ENCODE measurements around the gene OSBPL7.
A peak's percentile ranks its signal among the peaks of the same experiment; 100 is the strongest.

Gene OSBPL7

DNA sequence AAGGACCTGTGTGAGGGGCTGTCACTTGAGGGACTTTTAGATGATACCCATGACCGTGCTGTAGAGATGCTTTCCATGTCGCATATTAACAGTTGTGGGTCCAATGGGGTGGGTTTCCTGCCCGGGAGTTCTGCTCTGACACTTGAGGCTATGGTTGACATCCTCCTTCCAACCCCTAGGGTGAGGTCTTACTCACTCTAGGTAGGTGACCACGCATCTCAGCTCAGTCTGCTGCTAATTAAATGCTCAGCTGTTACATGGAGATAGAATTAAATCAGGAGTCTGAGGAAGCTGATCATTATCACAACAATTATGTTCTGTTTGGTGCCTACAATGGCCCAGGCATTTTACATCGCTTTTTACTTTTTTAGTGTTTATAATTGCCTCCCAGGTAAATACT, 40.2 kb downstream of the OSBPL7 start (continued):
- no peak for TF ChIP-seq ZNF777 (tag by site-specific recombination; IDR thresholded peaks at IDR 0.05; ENCODE audit: borderline replicate concordance)
- no peak for TF ChIP-seq ZNF704 (tag by site-specific recombination; IDR thresholded peaks at IDR 0.05)
- TF ChIP-seq ZNF214 (tag by site-specific recombination; IDR thresholded peaks at IDR 0.05; ENCODE audit: borderline replicate concordance): no peak
- no peak for TF ChIP-seq ZNF560 (tag by site-specific recombination; IDR thresholded peaks at IDR 0.05; ENCODE audit: borderline replicate concordance)

- ChIA-PET POLR2A (interaction anchor here (0.6 kb wide), 1 partner anchor 23 kb away, joined by 3 read pairs; no protein-coding TSS in a partner anchor), CTCF (interaction anchor here (1.0 to 1.7 kb wide), 5 partner anchors 12 to 71 kb away, joined by 3 to 6 read pairs (median 5); no protein-coding TSS in a partner anchor)
- Histone ChIP-seq H3K4me3 (ENCODE audit: low read depth, low read length) (no peak overlapping the region), H3K4me1 (ENCODE audit: control insufficient read depth, insufficient read depth, low read length) (no peaks in the 10 kb centered on the region), H3K36me3 (ENCODE audit: control insufficient read depth in 2 of 2, insufficient read depth in 1 of 2, low read length in 2 of 2) (no peaks in the 10 kb centered on the region), H3K27ac (ENCODE audit: extremely low read depth, low read depth, low read length) (no peak overlapping the region), H3K9me3 (ENCODE audit: control insufficient read depth, insufficient read depth, low read depth, low read length) (no peaks in the 10 kb centered on the region)
- no peak for TF ChIP-seq ZNF223 (tag by site-specific recombination; IDR thresholded peaks at IDR 0.05)
- TF ChIP-seq YY2 (tag by site-specific recombination; IDR thresholded peaks at IDR 0.05): no peak
- no peak for TF ChIP-seq ZNF280D (tag by site-specific recombination; IDR thresholded peaks at IDR 0.05)
These were observed 43.4 kb downstream of the OSBPL7 start for GRCh38 chr17:47778184-47778635.

GRCh38 chr17:47776330-47777197, 45.0 kb downstream of the OSBPL7 start:
- ChIA-PET POLR2A (no interaction called here), CTCF (interaction anchor here (0.7 to 1.3 kb wide), 11 partner anchors 10 to 111 kb away, joined by 3 to 5 read pairs (median 3); no protein-coding TSS in a partner anchor)
- H3K9me3 ChIP-seq (ENCODE audit: control insufficient read depth, insufficient read depth, low read depth, low read length): no peaks in the 10 kb centered on the region
- H3K4me3 ChIP-seq (ENCODE audit: low read depth, low read length): no peak overlapping the region
- H3K36me3 ChIP-seq (ENCODE audit: control insufficient read depth in 2 of 2, insufficient read depth in 1 of 2, low read length in 2 of 2): no peaks in the 10 kb centered on the region
- H3K27ac ChIP-seq (ENCODE audit: extremely low read depth, low read depth, low read length): no peak overlapping the region
- H3K4me1 ChIP-seq (ENCODE audit: control insufficient read depth, insufficient read depth, low read length): no peaks in the 10 kb centered on the region
- no peak for TF ChIP-seq ZNF76 (tag by site-specific recombination; IDR thresholded peaks at IDR 0.05; ENCODE audit: borderline replicate concordance, low read depth)
- peak; percentile 67 for TF ChIP-seq ZNF513 (tag by site-specific recombination; IDR thresholded peaks at IDR 0.05)
- TF ChIP-seq, protein P1, sequence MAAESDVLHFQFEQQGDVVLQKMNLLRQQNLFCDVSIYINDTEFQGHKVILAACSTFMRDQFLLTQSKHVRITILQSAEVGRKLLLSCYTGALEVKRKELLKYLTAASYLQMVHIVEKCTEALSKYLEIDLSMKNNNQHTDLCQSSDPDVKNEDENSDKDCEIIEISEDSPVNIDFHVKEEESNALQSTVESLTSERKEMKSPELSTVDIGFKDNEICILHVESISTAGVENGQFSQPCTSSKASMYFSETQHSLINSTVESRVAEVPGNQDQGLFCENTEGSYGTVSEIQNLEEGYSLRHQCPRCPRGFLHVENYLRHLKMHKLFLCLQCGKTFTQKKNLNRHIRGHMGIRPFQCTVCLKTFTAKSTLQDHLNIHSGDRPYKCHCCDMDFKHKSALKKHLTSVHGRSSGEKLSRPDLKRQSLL (tag by site-specific recombination; IDR thresholded peaks at IDR 0.05): no peak
- TF ChIP-seq, protein P2, sequence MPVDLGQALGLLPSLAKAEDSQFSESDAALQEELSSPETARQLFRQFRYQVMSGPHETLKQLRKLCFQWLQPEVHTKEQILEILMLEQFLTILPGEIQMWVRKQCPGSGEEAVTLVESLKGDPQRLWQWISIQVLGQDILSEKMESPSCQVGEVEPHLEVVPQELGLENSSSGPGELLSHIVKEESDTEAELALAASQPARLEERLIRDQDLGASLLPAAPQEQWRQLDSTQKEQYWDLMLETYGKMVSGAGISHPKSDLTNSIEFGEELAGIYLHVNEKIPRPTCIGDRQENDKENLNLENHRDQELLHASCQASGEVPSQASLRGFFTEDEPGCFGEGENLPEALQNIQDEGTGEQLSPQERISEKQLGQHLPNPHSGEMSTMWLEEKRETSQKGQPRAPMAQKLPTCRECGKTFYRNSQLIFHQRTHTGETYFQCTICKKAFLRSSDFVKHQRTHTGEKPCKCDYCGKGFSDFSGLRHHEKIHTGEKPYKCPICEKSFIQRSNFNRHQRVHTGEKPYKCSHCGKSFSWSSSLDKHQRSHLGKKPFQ (tag by site-specific recombination; IDR thresholded peaks at IDR 0.05): peak; percentile 83
- no peak for TF ChIP-seq SALL2 (tag by site-specific recombination; IDR thresholded peaks at IDR 0.05; ENCODE audit: borderline replicate concordance)
- TF ChIP-seq YY2 (tag by site-specific recombination; IDR thresholded peaks at IDR 0.05): no peak
- TF ChIP-seq ZNF37A (tag by site-specific recombination; IDR thresholded peaks at IDR 0.05): no peak
- no peak for TF ChIP-seq ZNF174 (tag by site-specific recombination; IDR thresholded peaks at IDR 0.05)
- TF ChIP-seq, protein P3, sequence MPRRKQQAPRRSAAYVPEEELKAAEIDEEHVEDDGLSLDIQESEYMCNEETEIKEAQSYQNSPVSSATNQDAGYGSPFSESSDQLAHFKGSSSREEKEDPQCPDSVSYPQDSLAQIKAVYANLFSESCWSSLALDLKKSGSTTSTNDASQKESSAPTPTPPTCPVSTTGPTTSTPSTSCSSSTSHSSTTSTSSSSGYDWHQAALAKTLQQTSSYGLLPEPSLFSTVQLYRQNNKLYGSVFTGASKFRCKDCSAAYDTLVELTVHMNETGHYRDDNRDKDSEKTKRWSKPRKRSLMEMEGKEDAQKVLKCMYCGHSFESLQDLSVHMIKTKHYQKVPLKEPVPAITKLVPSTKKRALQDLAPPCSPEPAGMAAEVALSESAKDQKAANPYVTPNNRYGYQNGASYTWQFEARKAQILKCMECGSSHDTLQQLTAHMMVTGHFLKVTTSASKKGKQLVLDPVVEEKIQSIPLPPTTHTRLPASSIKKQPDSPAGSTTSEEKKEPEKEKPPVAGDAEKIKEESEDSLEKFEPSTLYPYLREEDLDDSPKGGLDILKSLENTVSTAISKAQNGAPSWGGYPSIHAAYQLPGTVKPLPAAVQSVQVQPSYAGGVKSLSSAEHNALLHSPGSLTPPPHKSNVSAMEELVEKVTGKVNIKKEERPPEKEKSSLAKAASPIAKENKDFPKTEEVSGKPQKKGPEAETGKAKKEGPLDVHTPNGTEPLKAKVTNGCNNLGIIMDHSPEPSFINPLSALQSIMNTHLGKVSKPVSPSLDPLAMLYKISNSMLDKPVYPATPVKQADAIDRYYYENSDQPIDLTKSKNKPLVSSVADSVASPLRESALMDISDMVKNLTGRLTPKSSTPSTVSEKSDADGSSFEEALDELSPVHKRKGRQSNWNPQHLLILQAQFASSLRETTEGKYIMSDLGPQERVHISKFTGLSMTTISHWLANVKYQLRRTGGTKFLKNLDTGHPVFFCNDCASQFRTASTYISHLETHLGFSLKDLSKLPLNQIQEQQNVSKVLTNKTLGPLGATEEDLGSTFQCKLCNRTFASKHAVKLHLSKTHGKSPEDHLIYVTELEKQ (tag by site-specific recombination; IDR thresholded peaks at IDR 0.05; ENCODE audit: borderline replicate concordance): no peak
- TF ChIP-seq ZNF223 (tag by site-specific recombination; IDR thresholded peaks at IDR 0.05): no peak

Measured in HEK293 (cell line).